Stimulated activated CD8-positive, alpha-beta memory T cell treated with anti-CD3 and anti-CD28 coated beads, Interleukin-12 subunit alpha, Interleukin-12 subunit beta, amount 100 ng/mL, for 4 hours (primary cell): ENCODE measurements around the gene NMT2.
A peak's percentile ranks its signal among the peaks of the same experiment; 100 is the strongest.

Experiments
- DNase-seq: peaks from one replicate; pipeline ENCODE4 v3.0.0-alpha.2; 2020; ENCODE audit warnings: low read depth

Gene NMT2

GRCh38 chr10:15141136-15142054, 27.1 kb downstream of the NMT2 start:
- DNase-seq = no peak

DNA sequence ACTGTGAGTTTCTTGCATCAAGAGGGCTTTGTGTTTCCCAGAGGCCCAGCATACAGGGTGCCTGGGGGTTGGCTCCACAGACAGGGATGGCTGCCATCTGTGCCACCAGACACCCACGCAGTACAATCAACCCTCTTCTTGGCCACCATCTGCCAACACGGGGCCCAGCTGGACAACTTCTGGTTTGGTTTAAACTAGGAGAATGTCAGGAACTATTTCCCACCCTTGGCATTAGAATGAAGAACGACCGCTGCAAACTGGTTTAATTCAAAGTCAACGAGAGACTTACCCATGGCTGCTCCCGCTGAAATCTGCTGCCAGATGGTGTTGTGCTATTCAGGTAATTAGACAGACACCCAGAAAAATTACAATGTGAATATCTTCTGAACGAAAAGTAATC, 27.8 kb downstream of the NMT2 start:
- DNase-seq = no peak

DNA sequence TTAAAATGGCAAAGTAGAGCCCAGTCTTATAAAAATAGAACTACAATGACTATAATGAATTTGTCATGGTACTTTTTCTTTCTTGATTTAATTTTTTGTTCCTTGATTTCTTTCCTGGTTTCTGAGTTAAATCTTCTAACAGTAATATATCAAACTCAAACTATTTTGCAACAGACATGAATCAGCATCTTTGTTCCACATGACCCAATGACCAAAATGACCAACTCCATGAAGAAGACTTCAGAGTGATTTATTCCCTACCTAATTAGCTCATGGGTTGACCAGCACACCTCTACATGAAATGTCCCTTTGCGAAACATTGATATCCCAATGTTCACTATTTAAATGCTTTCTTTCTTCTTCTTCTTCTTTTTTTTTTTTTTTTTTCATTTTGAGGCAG, 30.9 kb downstream of the NMT2 start:
- DNase-seq = no peak

GRCh38 chr10:15137036-15137359, 31.5 kb downstream of the NMT2 start:
- DNase-seq = no peak

- no peak for DNase-seq
These were observed 32.1 kb downstream of the NMT2 start for GRCh38 chr10:15136129-15137035.

- DNase-seq = no peak
These were observed 37.2 kb downstream of the NMT2 start for GRCh38 chr10:15131330-15131729.

GRCh38 chr10:15124908-15125307, 43.6 kb downstream of the NMT2 start:
- no peak for DNase-seq

DNA sequence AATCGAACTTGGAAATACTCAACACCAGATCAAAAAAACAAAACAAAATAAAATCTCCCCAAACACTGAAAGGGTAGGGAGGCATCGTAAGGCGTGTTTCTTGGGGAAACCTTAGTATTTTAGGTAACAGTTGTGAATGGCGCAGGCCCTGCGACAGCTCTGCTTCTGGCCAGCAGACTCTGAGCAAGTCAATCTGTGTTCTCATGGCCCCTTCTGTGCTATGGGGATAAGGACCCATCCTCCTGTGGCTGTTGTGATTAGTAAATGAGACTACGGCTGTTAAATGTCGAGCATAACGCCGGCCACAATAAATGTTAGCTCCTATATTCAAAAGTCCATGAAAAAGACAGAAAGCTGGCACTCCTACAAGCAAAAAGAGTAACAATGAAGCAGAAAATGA, 44.3 kb downstream of the NMT2 start:
- no peak for DNase-seq

DNA sequence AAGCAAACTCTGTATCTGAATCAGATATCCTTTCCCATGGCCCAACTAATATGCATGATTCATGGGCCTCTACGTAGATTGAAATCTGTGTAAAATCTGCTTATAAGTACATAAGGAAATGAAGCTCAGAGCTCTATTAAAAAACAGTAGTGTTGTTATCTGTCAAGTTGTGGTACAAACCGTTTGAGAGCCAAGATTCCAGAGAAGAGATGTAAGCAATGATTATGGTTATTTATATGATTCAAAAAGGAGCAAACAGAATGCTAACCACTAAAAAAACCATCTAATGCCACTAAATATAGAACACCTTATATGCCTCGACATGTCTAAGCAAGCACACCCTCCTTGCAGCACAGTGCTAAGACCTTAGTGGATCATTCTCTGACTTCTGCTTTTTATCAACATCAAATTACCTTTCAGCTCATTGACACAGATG, 44.7 kb downstream of the NMT2 start:
- DNase-seq = no peak

GRCh38 chr10:15122477-15123030, 45.9 kb downstream of the NMT2 start:
- DNase-seq = no peak

GRCh38 chr10:15121707-15122106, 46.8 kb downstream of the NMT2 start:
- no peak for DNase-seq

DNA sequence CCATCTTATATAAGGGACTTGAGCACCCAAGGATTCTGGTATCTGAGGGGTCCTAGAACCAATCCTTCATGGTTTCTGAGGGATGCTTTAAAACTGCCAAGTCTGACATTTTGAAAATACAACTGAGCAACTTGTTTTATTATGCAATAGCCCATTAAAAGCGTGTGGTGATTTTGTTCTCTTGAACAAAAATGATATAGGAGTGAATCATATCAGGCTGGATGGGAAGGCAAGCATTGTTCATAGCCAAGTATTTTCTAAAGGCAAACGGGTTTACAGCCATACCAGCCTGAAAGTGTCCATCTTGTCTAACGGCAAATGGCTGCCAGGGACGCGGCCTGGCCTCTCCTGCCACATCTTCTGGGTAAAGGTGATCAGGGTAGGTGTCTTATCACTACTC, 48.0 kb downstream of the NMT2 start:
- no peak for DNase-seq

DNA sequence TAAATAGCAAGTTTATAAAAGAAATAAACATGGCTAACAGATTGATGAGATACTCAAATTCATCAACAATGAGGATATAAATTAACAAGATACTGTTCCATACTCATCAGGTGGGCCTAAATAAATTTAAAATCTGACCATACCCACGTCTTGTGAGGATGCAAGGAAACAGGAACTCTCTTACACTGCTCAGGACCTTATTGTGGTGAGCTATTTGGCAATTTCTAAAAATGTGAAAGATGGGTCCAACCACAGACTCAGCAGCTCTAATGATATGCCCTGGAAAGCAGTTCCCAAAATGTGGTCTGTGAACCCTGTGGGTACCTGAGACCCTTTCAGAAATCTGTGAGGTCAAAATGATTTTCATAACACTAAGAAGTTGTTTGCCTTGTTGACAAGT, 49.9 kb downstream of the NMT2 start:
- DNase-seq = no peak

GRCh38 chr10:15116225-15116624, 52.3 kb downstream of the NMT2 start:
- DNase-seq = no peak

- DNase-seq = no peak
These were observed 54.7 kb downstream of the NMT2 start for GRCh38 chr10:15113766-15114165.

GRCh38 chr10:15112657-15113056, 55.8 kb downstream of the NMT2 start:
- no peak for DNase-seq

GRCh38 chr10:15106352-15107013, 62.0 kb downstream of the NMT2 start:
- peak; percentile 29 for DNase-seq

- DNase-seq = no peak
These were observed 65.0 kb downstream of the NMT2 start for GRCh38 chr10:15103513-15103912.

DNA sequence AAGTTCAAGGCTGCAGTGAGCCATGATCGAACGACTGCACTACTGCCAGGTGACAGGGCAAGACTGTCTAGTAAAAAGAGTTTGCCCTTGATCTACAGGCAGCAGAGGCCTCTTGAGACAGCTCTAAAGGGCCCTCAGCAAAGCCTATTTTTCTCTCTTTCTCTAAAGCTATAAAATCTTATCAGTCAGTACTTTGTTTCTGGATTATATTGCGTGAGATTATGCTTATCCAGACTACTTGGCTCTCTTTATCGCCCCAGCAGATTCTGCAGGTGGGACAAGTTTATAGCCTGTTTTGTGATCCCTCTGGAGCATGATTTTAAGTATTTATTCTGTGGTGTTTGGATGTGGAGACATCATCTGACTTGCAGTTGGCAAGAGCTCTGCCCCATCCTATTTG, 68.6 kb downstream of the NMT2 start:
- DNase-seq = no peak

- peak; percentile 92 for DNase-seq
These were observed 71.3 kb downstream of the NMT2 start, which contains the start of gene RPP38 for GRCh38 chr10:15097011-15097812. TSS of gene RPP38 (plus strand) at chr10:15097355. CDS start at chr10:15103315, 5,960 bp downstream.

- DNase-seq = no peak
These were observed 71.9 kb downstream of the NMT2 start for GRCh38 chr10:15096661-15097010.
